Mononuclear cell (primary cell): ENCODE results near the gene KHDC4. TPM values are rescaled to one million over a fixed set of nuclear protein-coding genes. Genes with fewer than 3 reads are reported as not detected.

ENCODE experiments used
- H3K27me3 ChIP-seq: 2 replicates; pipeline ENCODE4 v1.6.0; 2011; ENCODE audit warnings: low read length, control low read depth; ENCODE audit not compliant: insufficient read depth
- H3K4me1 ChIP-seq: 2 replicates; pipeline ENCODE4 v1.5.1; 2011; ENCODE audit warnings: mild to moderate bottlenecking, low read length, control low read depth; ENCODE audit not compliant: insufficient read depth
- H3K4me3 ChIP-seq: 2 replicates; pipeline ENCODE4 v1.5.1; 2011; ENCODE audit warnings: mild to moderate bottlenecking, low read length, moderate library complexity
- H3K9me3 ChIP-seq: 2 replicates; pipeline ENCODE4 v1.5.1; 2011; ENCODE audit warnings: low read depth, mild to moderate bottlenecking, control low read depth, low read length
- total RNA-seq: library from RNA; depleted of rRNA; stranded (reverse); fragments of >200 nt; gene quantifications from one replicate; pipeline ENCODE4 v1.2.3, GENCODE V29; 2012

Gene KHDC4
- total RNA-seq, 1 donor = 38.1 TPM

DNA sequence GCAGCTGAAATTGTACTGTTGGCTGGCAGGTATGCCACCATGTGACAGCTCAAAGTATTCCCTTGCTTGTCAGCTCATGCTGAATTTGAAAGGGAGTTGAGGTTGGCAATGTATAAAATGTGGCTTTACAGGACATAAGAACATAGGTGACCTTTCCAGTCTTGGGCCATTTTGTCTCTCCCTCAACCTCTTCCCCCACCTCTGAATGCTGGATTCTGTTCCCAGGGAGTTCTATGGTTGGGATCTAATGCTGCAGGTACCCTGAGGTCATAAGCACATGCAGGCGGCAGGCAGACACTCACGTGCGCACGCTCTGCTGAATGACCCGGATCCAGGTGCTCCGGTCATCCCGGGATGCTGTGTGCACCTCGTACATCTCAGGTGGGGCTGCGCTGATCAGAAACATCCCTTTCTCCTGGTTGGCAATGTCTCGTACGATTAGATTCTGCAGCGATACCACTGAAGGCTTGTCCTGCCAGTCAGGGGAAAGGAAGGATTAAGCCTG, 23.2 kb upstream of the KHDC4 start:
- Histone ChIP-seq H3K27me3 (no peaks in the 10 kb centered on the region), H3K4me3 (no peak overlapping the region), H3K9me3 (no peaks in the 10 kb centered on the region), H3K4me1 (peaks cover 27% of the 10 kb centered on the region)

DNA sequence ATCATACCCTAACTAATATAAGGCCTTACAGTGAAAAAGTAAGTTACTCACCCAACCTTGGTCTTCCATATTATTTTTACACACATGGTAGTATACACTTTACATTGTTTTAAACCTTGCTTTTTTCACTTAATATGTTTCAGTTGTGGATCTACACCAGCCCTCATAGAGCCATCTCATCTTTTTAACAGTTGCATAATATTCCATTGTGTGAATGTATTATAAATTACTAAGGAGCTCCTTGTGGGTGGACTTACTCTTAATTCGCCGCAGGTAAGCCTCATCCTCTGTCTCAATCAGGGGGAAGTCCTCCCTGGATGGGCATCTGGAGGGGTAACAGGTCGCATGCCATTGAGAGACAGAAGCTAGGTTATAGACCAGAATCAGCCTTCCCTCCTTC, 20.4 kb upstream of the KHDC4 start:
- Histone ChIP-seq H3K4me1 (no peaks in the 10 kb centered on the region), H3K4me3 (no peak overlapping the region), H3K27me3 (no peaks in the 10 kb centered on the region), H3K9me3 (no peaks in the 10 kb centered on the region)

GRCh38 chr1:155952505-155952890, 18.3 kb upstream of the KHDC4 start:
- Histone ChIP-seq H3K9me3 (no peaks in the 10 kb centered on the region), H3K27me3 (no peaks in the 10 kb centered on the region), H3K4me1 (peaks cover 2% of the 10 kb centered on the region), H3K4me3 (no peak overlapping the region)

DNA sequence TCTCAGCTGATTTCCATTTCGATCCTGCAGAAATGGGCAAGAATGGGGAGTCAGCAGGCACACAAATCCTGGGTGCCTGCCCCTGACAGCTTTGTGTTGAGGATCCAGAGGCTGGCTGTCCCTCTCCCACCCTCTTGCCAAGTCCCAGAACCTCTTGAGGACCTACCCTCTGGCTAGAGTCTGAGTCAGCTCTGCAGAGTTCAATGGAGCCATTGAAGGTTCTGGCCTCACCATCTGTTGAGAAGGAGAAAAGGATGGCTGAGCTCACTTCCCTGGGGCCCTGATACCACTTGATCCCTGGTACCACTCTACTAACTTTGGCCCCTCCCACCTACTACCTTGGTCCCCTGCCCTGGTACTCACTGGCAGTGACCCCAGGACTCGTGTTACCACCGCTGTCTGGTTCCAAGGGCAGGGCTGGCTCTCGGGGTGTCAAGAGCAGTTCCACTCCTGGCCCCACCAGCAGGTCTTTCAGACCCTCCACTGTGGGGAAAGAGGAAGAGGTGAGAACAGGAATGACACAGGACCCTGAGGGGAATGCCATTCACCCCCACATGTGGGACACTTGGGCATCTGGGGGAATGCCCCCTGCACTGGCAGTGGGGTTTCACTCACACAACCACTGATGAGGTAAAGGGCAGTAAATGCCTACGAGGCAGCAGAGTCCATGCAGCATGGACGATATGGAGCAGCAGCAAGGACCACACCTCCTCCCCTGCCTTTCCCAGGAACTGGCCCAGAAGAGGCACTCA, 17.7 kb upstream of the KHDC4 start:
- Histone ChIP-seq H3K9me3 (no peaks in the 10 kb centered on the region), H3K4me1 (peaks cover 8% of the 10 kb centered on the region), H3K4me3 (no peak overlapping the region), H3K27me3 (no peaks in the 10 kb centered on the region)

DNA sequence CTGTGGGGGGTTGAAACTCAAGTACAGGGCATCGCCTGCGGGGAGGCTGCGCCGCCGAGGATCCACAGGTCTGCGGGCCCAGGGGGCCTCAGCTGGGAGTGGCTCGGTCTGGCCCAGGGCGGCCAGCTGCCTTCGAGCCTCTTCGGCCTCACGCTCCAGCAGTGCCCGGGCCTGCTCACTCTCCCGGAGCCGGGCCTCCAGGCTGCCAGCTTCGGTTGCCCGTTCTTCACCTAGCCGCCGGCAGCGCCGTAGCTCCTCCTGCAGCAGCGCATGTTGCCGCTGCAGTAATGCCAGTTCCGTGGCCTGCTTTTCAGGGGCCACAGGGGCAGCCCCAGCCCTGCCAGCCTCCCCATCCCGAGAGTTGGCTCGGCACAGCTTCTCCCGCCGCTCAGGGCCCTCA, 16.6 kb upstream of the KHDC4 start:
- no peaks in the 10 kb centered on the region for H3K27me3 ChIP-seq
- H3K9me3 ChIP-seq = no peaks in the 10 kb centered on the region
- H3K4me3 ChIP-seq = no peak overlapping the region
- H3K4me1 ChIP-seq = peaks cover 19% of the 10 kb centered on the region

- peaks cover 50% of the 10 kb centered on the region for H3K4me1 ChIP-seq
- H3K9me3 ChIP-seq = no peaks in the 10 kb centered on the region
- no peak overlapping the region for H3K4me3 ChIP-seq
- no peaks in the 10 kb centered on the region for H3K27me3 ChIP-seq
These were observed 13.5 kb upstream of the KHDC4 start for GRCh38 chr1:155947741-155948140.

DNA sequence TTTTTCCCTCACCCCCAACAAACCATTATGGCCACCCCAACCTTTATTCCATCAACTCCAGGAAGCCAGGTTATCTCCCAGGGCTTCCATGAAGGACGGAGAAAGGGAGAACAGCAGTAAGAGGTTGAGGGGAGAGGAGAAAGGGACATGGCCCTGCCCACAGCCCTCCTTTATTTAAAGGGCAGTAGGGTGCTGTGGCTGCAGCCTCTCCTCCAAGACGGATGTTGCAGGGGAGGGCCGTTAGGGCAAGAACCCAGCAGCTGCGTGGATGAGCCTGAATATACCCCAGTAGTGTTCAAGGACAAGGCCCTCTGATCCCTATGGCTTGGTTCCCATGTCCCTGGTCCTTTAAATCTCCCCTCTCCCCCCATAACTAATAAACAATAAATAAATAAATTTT, 13.1 kb upstream of the KHDC4 start:
- Histone ChIP-seq H3K4me1 (peaks cover 54% of the 10 kb centered on the region), H3K4me3 (no peak overlapping the region), H3K27me3 (no peaks in the 10 kb centered on the region), H3K9me3 (no peaks in the 10 kb centered on the region)

GRCh38 chr1:155946633-155947219, 12.5 kb upstream of the KHDC4 start:
- Histone ChIP-seq H3K4me3 (no peak overlapping the region), H3K27me3 (no peaks in the 10 kb centered on the region), H3K4me1 (peaks cover 60% of the 10 kb centered on the region), H3K9me3 (no peaks in the 10 kb centered on the region)

DNA sequence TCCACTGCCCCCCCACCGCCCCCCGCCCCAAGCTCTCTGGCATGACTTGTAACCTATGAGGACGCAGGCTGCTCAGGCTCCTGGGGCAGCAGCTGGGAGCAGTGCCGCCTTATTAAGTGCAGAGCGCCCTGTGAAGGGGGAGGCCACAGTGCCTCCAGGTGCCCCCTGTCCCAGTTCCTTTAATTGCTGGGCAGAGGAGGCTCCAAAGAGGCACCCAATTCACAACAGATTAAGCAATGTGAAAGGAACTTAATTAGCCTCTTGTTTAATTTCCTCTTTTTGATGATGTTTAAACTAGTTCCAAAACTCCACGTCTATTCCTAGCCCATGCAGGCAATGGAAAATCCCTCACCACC, 10.2 kb upstream of the KHDC4 start:
- Histone ChIP-seq H3K4me3 (no peak overlapping the region), H3K9me3 (no peaks in the 10 kb centered on the region), H3K4me1 (peaks cover 82% of the 10 kb centered on the region), H3K27me3 (no peaks in the 10 kb centered on the region)

- Histone ChIP-seq H3K9me3 (no peaks in the 10 kb centered on the region), H3K27me3 (no peaks in the 10 kb centered on the region), H3K4me1 (peaks cover 93% of the 10 kb centered on the region), H3K4me3 (no peak overlapping the region)
These were observed 8.4 kb upstream of the KHDC4 start for GRCh38 chr1:155942578-155943141.

DNA sequence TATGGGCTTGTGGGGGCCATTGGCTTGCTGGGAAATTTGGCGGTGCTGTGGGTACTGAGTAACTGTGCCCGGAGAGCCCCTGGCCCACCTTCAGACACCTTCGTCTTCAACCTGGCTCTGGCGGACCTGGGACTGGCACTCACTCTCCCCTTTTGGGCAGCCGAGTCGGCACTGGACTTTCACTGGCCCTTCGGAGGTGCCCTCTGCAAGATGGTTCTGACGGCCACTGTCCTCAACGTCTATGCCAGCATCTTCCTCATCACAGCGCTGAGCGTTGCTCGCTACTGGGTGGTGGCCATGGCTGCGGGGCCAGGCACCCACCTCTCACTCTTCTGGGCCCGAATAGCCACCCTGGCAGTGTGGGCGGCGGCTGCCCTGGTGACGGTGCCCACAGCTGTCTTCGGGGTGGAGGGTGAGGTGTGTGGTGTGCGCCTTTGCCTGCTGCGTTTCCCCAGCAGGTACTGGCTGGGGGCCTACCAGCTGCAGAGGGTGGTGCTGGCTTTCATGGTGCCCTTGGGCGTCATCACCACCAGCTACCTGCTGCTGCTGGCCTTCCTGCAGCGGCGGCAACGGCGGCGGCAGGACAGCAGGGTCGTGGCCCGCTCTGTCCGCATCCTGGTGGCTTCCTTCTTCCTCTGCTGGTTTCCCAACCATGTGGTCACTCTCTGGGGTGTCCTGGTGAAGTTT, 7.8 kb upstream of the KHDC4 start:
- Histone ChIP-seq H3K9me3 (no peaks in the 10 kb centered on the region), H3K4me1 (peaks cover 86% of the 10 kb centered on the region), H3K4me3 (no peak overlapping the region), H3K27me3 (no peaks in the 10 kb centered on the region)

DNA sequence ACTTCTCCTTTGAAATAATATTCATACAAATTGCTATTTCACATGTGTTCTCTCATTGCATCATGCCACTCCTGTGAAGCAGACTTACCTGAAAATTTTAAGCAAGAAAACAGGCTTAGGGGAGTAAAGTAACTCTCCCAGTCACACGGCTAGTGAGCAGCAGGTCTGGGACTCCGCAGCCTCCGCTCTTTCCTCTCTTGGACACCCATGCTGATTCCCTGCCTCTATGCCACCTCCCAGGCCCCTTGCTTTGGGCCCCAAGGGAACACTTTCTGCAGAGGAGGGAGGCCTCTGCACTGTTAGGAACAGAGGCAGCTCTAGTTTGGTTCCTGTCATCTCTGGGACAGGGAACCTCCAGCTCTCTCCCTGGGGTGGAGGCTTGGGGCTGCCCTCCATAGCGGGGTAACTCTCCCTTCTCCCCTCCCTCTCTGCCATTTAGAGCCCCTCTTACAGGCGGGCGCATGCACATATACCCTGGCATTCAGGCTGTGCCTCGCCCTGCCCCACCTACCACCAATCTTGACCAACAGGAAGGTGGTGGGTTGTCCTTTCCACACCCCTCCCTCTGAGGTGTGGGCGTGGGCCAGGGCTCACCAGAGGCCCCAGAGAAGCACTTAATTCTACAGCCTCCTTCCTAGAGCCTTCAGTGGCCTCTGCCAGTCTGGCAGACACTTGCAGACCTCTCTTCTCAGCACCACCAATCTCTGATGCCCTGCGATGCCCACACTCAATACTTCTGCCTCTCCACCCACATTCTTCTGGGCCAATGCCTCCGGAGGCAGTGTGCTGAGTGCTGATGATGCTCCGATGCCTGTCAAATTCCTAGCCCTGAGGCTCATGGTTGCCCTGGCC, 7.0 kb upstream of the KHDC4 start, which contains the start of gene RXFP4:
RXFP4 (plus strand) TSS at position 646 of the 852 bp plus-strand sequence; CDS start at position 718, 72 bp downstream.
- no peak within 1 kb of the TSS for H3K4me3 ChIP-seq
- no peaks in the 10 kb centered on the region for H3K27me3 ChIP-seq
- H3K4me1 ChIP-seq = peaks cover 78% of the 10 kb centered on the region
- H3K9me3 ChIP-seq = no peaks in the 10 kb centered on the region

DNA sequence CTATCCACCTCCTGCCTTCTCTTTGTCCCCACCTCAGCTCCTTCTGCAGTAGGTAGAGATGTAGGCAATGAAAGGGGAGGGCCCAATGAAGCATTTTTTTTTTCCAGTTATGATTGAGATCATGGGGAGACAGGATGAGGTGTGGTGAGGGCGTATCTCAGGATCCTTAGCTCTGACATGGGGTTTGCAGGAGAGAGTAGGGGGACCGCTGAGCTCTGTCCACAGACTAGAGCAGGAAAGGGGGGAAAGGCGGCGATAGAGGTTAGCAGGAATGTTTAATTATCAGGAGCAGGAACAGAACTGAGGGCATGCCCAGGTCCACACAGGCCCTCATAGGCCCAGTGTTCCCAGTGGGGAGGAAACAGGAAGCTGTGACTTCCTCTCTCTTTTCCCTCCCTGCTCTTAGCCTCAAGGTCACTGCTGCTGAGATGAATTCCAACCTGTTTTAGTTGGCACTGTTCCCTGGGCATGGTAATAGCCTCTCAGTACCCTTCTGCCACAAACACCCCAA, 6.3 kb upstream of the KHDC4 start:
- Histone ChIP-seq H3K4me1 (peaks cover 72% of the 10 kb centered on the region), H3K27me3 (no peaks in the 10 kb centered on the region), H3K9me3 (no peaks in the 10 kb centered on the region), H3K4me3 (no peak overlapping the region)

DNA sequence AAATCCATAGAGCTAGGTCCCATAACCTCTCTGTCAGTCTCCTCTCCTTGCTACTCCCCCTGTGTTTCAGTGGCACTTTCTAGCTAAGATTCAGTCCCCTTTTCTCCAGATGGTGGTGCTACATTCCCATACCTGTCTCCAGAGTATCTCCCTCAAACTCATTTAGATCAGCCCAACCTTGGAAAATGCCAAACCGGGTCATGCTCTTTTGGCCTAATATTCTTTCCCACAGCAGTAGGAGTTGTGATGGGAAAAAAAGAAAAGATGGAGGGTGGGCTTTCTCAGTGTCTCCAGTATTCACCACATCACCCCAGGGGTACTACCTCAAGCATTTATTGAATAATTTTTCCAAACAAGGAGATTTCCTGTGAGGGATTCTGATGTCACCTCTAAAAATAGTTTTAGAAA, 4.0 kb upstream of the KHDC4 start:
- no peaks in the 10 kb centered on the region for H3K9me3 ChIP-seq
- peaks cover 62% of the 10 kb centered on the region for H3K4me1 ChIP-seq
- no peaks in the 10 kb centered on the region for H3K27me3 ChIP-seq
- H3K4me3 ChIP-seq = no peak overlapping the region
